GM10266 (cell line): ENCODE results near the gene ZBTB7C.

Experiments
- DNase-seq: peaks from one replicate; pipeline ENCODE4 v3.0.0; 2012; ENCODE audit errors: extremely low spot score
- TF ChIP-seq, protein P1 (sequence below): IDR thresholded peaks from 2 replicates; pipeline ENCODE4 v1.5.1; 2012; ENCODE audit warnings: mild to moderate bottlenecking, low read depth; ENCODE audit not compliant: control insufficient read depth, insufficient read depth; ENCODE audit errors: missing control alignments

ZBTB7C gene

DNA sequence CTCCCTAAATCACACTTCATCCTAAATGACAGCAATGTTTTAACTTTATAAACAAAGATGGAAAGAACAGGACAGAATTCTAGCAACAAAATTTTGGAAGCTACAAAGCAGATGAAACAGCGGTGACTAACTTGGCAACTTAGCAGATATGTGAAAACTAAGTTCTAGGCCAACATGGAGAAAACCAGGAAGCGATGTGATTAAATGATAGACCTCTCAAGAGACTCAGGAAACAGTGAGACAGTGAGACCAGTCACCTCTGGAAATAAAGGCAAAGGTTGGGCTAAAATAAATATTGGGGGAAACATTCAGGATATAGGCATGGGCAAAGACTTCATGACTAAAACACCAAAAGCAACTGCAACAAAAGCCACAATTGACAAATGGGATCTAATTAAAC, 24.4 kb upstream of the ZBTB7C start:
- TF ChIP-seq, protein P1, sequence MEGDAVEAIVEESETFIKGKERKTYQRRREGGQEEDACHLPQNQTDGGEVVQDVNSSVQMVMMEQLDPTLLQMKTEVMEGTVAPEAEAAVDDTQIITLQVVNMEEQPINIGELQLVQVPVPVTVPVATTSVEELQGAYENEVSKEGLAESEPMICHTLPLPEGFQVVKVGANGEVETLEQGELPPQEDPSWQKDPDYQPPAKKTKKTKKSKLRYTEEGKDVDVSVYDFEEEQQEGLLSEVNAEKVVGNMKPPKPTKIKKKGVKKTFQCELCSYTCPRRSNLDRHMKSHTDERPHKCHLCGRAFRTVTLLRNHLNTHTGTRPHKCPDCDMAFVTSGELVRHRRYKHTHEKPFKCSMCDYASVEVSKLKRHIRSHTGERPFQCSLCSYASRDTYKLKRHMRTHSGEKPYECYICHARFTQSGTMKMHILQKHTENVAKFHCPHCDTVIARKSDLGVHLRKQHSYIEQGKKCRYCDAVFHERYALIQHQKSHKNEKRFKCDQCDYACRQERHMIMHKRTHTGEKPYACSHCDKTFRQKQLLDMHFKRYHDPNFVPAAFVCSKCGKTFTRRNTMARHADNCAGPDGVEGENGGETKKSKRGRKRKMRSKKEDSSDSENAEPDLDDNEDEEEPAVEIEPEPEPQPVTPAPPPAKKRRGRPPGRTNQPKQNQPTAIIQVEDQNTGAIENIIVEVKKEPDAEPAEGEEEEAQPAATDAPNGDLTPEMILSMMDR, result no peak
- no peak for DNase-seq

DNA sequence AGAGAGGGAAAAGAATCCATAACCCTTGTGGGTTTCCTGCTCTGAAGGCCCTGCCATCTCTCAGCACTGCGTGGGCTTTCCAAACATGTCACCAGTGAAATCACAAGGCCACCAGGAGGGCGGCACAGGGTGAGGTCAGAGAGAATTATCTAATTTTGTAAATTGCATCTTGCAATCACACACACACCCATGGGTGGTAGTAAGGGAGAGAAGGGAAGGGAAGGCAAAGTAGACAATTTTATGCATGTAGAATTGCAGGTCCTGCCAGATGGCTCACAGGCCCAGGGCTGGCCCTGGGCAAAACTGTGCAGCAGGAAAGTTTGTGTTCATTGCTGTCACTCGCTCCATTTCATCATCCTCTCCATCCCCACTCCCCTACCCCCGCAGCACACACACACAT, 21.0 kb upstream of the ZBTB7C start:
- no peak for DNase-seq
- TF ChIP-seq, protein P1, result no peak

DNA sequence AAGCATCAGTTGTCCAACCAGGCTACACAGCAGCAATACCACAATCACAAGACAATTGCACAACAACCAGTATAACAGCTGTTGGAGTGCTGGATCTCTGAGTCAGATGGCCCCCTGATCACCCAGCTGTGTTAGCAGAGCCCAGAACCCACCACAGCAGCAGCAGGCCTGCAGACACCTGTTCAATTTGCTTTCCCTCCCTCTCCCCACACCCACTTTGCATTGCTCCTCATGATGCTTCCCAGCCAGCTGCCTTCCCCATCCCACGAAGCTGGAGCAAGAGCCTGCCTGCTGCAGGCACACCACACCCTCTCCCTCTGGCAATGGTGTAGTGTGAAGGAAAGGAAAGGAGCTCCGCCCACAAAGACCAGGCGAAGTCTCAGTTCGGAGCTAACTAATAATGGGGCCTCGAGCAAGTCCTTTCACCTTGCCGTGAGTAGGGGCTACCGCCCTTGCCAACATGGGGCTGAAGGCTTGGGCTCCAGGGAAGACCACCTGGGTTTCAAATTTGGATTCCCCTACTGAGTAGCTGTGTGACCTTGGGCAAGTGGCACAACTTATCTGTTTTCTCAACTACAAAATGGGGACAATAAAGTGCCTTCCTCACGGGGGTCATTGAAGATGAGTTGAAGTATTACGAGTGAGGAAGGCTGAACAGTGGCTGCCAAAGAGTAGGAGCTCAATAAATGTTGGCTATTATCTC, 19.4 kb upstream of the ZBTB7C start:
- TF ChIP-seq, protein P1, result no peak
- DNase-seq, result no peak

DNA sequence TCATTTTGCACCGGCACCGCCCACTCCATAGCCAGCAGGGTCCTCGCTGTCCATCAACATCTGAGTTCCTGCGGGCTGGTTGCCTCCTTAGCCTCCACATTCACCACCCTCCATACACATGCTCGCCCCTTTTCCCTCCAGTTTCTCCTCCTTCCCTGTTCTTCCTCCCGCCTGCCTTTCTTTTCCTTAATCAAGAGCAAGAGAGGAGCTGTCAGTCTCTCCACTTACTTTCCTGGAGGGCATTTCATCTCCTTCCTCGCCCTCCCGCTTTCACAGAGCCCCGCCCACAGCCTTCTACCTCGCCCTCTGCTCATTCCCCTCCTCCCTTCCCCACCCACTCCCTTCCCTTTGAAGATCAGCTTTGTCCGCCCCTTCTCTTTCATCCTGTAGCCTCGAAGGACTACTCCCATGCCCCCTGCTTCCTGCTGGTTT, 13.8 kb upstream of the ZBTB7C start:
- TF ChIP-seq, protein P1, result no peak
- DNase-seq, result no peak

DNA sequence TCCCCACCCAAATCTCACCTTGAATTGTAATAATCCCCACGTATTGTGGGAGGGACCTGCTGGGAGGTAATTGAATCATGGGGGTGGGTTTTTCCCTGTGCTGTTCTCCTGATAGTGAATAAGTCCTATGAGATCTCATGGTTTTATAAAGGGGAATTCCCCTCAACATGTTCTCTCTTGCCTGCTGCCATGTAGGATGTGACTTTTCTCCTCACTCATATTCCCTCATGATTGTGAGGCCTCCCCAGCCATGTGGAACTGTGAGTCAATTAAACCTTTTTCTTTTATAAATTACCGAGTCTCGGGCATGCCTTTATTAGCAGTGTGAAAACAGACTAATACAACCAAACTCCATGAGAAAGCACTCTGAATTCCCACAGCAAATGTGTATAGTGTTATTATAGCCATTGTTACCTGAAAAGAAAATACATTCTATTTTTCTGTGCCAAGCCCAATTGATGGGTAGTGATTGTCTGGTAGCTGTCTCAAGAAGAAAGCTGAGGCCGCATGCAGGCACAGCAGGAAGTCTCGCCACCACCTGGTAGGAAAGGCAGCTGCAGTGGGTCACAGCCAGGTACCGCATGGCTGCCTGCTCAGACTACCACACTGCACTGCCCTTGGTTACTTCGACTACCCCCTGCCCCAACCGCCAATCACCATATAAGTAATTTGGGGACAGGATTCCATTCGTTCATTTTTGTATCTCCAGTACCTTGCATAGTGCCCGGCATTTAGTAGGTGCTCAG, 10.3 kb upstream of the ZBTB7C start:
- TF ChIP-seq, protein P1, result no peak
- DNase-seq, result no peak

DNA sequence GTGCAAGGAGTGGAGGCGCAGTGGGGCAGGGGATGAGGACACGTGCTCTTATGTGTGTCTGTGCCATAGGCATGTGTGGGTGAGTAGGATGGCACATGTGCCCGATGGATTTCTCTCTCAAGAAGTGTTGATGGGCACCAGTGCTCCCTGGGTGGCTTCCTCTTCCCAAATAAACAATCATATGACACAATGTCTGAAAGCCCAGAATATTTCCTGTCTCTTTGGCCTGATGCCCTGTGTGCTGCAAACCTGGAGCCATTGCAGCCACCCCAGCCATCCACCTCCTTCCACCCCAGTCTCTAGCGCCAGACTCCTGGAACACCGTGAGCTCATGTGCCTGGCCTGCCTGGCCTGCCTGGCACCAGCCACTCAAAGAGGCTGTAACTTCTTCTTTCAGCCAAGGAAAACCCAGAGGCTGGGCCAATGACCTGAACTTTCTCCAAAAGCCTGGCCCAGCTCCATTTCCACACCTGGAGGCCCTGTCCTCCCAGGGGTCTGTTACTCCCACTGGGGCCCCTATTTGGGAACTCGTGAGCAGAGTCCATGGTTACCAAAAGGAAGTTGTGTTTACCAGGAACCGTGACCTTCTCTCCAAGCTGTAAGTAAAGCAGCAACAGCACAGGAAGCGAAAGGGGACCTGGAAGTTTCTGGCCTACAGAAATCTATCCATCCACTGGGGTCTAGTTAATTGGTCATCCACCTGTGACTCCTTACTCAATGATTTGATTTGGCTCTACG, 9.5 kb upstream of the ZBTB7C start:
- TF ChIP-seq, protein P1, result no peak
- DNase-seq, result no peak
